Osteoblast (primary cell): ENCODE results near the gene SPHK1. TPM values are rescaled to one million over a fixed set of nuclear protein-coding genes. Genes with fewer than 3 reads are reported as not detected.

Experiments used
- DNase-seq: peaks from one replicate; pipeline ENCODE4 v3.0.0; 2011; ENCODE audit warnings: low spot score, mixed read lengths; ENCODE audit not compliant: insufficient read length; ENCODE audit errors: missing footprints
- H2AFZ ChIP-seq: 2 replicates; pipeline ENCODE4 v1.6.0; 2011; ENCODE audit warnings: mild to moderate bottlenecking, low read length
- H3K27ac ChIP-seq: 2 replicates; pipeline ENCODE4 v1.5.1; 2011; ENCODE audit warnings: mild to moderate bottlenecking, low read depth, low read length, moderate library complexity
- H3K27me3 ChIP-seq: 2 replicates; pipeline ENCODE4 v1.6.0; 2012; ENCODE audit warnings: mild to moderate bottlenecking, control low read depth, inconsistent platforms, low read length, moderate library complexity; ENCODE audit not compliant: insufficient read depth
- H3K36me3 ChIP-seq: 2 replicates; pipeline ENCODE4 v1.5.1; 2011; ENCODE audit warnings: mild to moderate bottlenecking, low read length, control low read depth, moderate library complexity; ENCODE audit not compliant: insufficient read depth
- H3K4me1 ChIP-seq: 2 replicates; pipeline ENCODE4 v1.5.1; 2011; ENCODE audit warnings: mild to moderate bottlenecking, low read length, control low read depth, moderate library complexity; ENCODE audit not compliant: insufficient read depth
- H3K4me2 ChIP-seq: 2 replicates; pipeline ENCODE4 v1.6.0; 2011; ENCODE audit warnings: mild to moderate bottlenecking, low read length; ENCODE audit not compliant: insufficient read depth
- H3K4me3 ChIP-seq: fragments of 200-600 bp; sonication (generic); 3 replicates; pipeline ENCODE4 v1.5.1; 2012; ENCODE audit warnings: mild to moderate bottlenecking, low read length, inconsistent platforms; ENCODE audit not compliant: insufficient read depth
- H3K79me2 ChIP-seq: 2 replicates; pipeline ENCODE4 v1.6.0; 2012; ENCODE audit warnings: mild to moderate bottlenecking, low read length, control low read depth, inconsistent platforms; ENCODE audit not compliant: insufficient read depth
- H3K9me3 ChIP-seq: 2 replicates; pipeline ENCODE4 v1.5.1; 2011; ENCODE audit warnings: low read depth, low read length, control low read depth
- H4K20me1 ChIP-seq: 2 replicates; pipeline ENCODE4 v1.6.0; 2012; ENCODE audit warnings: mild to moderate bottlenecking, low read length, control low read depth; ENCODE audit not compliant: insufficient read depth
- CTCF ChIP-seq: IDR thresholded peaks from 2 replicates; pipeline ENCODE4 v1.5.1; 2011; ENCODE audit warnings: mild to moderate bottlenecking, low read depth, low read length, moderate library complexity; ENCODE audit errors: extremely low read depth
- total RNA-seq: library from RNA; depleted of rRNA; stranded (reverse); fragments of >200 nt; gene quantifications from 2 replicates; pipeline ENCODE4 v1.2.3, GENCODE V29; 2012

SPHK1 gene
- total RNA-seq, 1 donor: 112 TPM

- Histone ChIP-seq H3K79me2 (peaks cover 34% of the 10 kb centered on the region), H3K27ac (peak overlapping the region; percentile 97)
Measured at GRCh38 chr17:76382803-76383545, 1.4 kb upstream of the SPHK1 start.

DNA sequence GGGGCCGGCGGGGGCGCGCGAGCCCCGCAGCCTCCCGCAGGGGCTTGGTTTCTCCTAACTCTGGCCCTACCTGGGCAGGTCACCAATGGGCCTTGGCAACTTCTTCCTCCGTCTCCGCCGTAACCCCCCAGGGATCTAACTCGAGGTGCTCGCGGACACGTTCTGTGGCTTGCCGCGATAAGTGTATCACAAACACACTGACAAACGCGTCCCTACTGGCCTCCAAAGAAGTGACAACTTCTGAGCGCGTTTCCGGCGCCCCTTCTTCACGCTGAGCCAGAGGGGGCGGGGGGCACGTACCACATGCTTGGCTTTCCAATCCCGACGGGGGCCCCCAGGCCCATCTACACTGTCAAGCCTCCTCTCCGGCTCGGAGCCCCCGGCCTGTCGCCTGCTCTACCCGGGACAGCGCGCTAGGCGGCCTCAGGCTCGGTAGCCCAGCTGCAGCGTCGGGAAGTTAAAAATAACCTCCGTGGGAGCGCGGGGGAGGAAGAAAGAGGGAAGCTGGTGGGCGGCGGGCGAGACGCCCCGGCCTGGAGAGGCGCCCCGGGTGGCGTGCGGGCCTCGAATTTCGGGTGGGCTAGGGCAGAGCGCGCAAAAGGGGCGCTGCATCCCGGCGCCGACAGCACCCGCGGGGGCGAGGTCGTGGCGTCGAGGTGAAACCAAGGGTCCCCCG, 725 bp upstream of the SPHK1 start:
- Histone ChIP-seq H4K20me1 (peaks cover 24% of the 10 kb centered on the region), H3K4me1 (peaks cover 35% of the 10 kb centered on the region), H3K27me3 (no peaks in the 10 kb centered on the region), H3K36me3 (peaks cover 21% of the 10 kb centered on the region), H3K4me2 (peak overlapping the region; percentile 88), H3K27ac (peak overlapping the region; percentile 97), H3K4me3 (peak overlapping the region; percentile 90), H2AFZ (peak overlapping the region; percentile 41), H3K9me3 (no peaks in the 10 kb centered on the region), H3K79me2 (peaks cover 36% of the 10 kb centered on the region)
- DNase-seq: peak; percentile 95
- TF ChIP-seq CTCF: peak; percentile 12

More at GRCh38 chr17:76382803-76383545, 1.4 kb upstream of the SPHK1 start:
- no peaks in the 10 kb centered on the region for H3K27me3 ChIP-seq
- peak overlapping the region; percentile 65 for H2AFZ ChIP-seq
- peak overlapping the region; percentile 88 for H3K4me2 ChIP-seq
- DNase-seq: peak; percentile 96
- peaks cover 34% of the 10 kb centered on the region for H3K4me1 ChIP-seq
- H3K4me3 ChIP-seq: peak overlapping the region; percentile 90
- peaks cover 20% of the 10 kb centered on the region for H3K36me3 ChIP-seq
- H3K9me3 ChIP-seq: no peaks in the 10 kb centered on the region
- peaks cover 22% of the 10 kb centered on the region for H4K20me1 ChIP-seq
- no peak for TF ChIP-seq CTCF

- H3K27me3 ChIP-seq: no peaks in the 10 kb centered on the region
- TF ChIP-seq CTCF: no peak
- peaks cover 35% of the 10 kb centered on the region for H3K4me1 ChIP-seq
- H3K79me2 ChIP-seq: peaks cover 36% of the 10 kb centered on the region
- H3K9me3 ChIP-seq: no peaks in the 10 kb centered on the region
- peak; percentile 99 for DNase-seq
- peaks cover 30% of the 10 kb centered on the region for H4K20me1 ChIP-seq
- H3K27ac ChIP-seq: peak overlapping the region; percentile 97
- peak overlapping the region; percentile 90 for H3K4me3 ChIP-seq
- H3K4me2 ChIP-seq: peak overlapping the region; percentile 88
- peaks cover 21% of the 10 kb centered on the region for H3K36me3 ChIP-seq
- H2AFZ ChIP-seq: peak overlapping the region; percentile 56
Measured at GRCh38 chr17:76384987-76385891, 830 bp downstream of the SPHK1 start.
